ENCODE data around the gene LNX1. TPM values are rescaled to one million over a fixed set of nuclear protein-coding genes. Genes with fewer than 3 reads are reported as not detected.

LNX1 gene
- total and polyA plus RNA-seq, 2 donors (not counting 1 experiment from before 2014, with no cell fraction given): 0.48 to 1.3 TPM

DNA sequence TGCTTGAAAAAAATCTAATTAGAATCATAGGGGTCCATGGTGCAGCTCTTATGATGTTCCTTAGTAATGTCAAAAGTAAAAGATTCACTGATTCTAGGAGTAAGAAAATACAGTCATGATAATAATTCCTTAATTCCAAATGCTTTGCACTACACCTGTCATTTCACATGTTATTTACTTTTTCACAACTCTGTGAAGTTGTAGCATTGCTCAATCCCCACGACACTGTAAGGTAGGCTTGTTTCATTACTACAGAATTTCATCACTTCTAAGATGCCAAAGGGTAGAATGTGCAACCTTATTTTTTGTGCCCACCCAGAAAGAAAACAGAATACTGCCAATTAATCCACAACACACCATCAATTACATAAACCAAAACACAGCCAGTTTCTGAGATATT, 46.1 kb upstream of the LNX1 start:
- Histone ChIP-seq H3K4me2 (ENCODE audit: extremely low read depth, insufficient read depth, low read length) (no peak overlapping the region), H3K27me3 (ENCODE audit: control insufficient read depth, insufficient read depth, low read length) (no peaks in the 10 kb centered on the region), H3K4me3 (replicated peaks in 1 of 4; ENCODE audit: control extremely low read depth in 1 of 4, insufficient read depth in 1 of 4, low read depth in 3 of 4, low read length in 4 of 4) (no peak overlapping the region), H3K9ac (ENCODE audit: insufficient read depth, low read length) (no peak overlapping the region), H3K4me1 (ENCODE audit: control insufficient read depth, extremely low read depth, insufficient read depth, low read length) (no peaks in the 10 kb centered on the region), H3K79me2 (ENCODE audit: control insufficient read depth, insufficient read depth, low read length) (no peaks in the 10 kb centered on the region), H3K9me3 (ENCODE audit: control insufficient read depth, insufficient read depth, low read depth, low read length) (no peaks in the 10 kb centered on the region), H3K27ac (ENCODE audit: insufficient read depth, low read length) (no peak overlapping the region), H4K20me1 (ENCODE audit: control insufficient read depth, extremely low read depth, insufficient read depth, low read length) (no peaks in the 10 kb centered on the region), H2AFZ (ENCODE audit: low read length) (no peak overlapping the region), H3K36me3 (ENCODE audit: control insufficient read depth, insufficient read depth, low read length) (no peaks in the 10 kb centered on the region)
- DNase-seq (ENCODE audit: low read depth in 2 of 2): no peak
- TF ChIP-seq, protein P1, sequence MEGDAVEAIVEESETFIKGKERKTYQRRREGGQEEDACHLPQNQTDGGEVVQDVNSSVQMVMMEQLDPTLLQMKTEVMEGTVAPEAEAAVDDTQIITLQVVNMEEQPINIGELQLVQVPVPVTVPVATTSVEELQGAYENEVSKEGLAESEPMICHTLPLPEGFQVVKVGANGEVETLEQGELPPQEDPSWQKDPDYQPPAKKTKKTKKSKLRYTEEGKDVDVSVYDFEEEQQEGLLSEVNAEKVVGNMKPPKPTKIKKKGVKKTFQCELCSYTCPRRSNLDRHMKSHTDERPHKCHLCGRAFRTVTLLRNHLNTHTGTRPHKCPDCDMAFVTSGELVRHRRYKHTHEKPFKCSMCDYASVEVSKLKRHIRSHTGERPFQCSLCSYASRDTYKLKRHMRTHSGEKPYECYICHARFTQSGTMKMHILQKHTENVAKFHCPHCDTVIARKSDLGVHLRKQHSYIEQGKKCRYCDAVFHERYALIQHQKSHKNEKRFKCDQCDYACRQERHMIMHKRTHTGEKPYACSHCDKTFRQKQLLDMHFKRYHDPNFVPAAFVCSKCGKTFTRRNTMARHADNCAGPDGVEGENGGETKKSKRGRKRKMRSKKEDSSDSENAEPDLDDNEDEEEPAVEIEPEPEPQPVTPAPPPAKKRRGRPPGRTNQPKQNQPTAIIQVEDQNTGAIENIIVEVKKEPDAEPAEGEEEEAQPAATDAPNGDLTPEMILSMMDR (conservative IDR thresholded peaks at IDR 0.05 in 1 of 2, IDR thresholded peaks at IDR 0.05 in 1 of 2; ENCODE audit: low read depth in 1 of 2, low read length in 2 of 2): no peak
- no peak for TF ChIP-seq EZH2 (IDR thresholded peaks at IDR 0.05; ENCODE audit: low read length, missing control alignments)

GRCh38 chr4:53635697-53636483, 44.6 kb upstream of the LNX1 start:
- peak in 1 of 2 donors; percentile 31 for DNase-seq (ENCODE audit: low read depth in 2 of 2)
- H3K9me3 ChIP-seq (ENCODE audit: control insufficient read depth, insufficient read depth, low read depth, low read length): no peaks in the 10 kb centered on the region
- TF ChIP-seq, protein P1 (conservative IDR thresholded peaks at IDR 0.05 in 1 of 2, IDR thresholded peaks at IDR 0.05 in 1 of 2; ENCODE audit: low read depth in 1 of 2, low read length in 2 of 2): no peak
- no peak for TF ChIP-seq EZH2 (IDR thresholded peaks at IDR 0.05; ENCODE audit: low read length, missing control alignments)

GRCh38 chr4:53633608-53634007, 42.3 kb upstream of the LNX1 start:
- H3K27ac ChIP-seq (ENCODE audit: insufficient read depth, low read length): no peak overlapping the region

More at GRCh38 chr4:53635697-53636483, 44.6 kb upstream of the LNX1 start:
- no peak overlapping the region for H3K9ac ChIP-seq (ENCODE audit: insufficient read depth, low read length)
- H3K79me2 ChIP-seq (ENCODE audit: control insufficient read depth, insufficient read depth, low read length): no peaks in the 10 kb centered on the region
- no peaks in the 10 kb centered on the region for H3K4me1 ChIP-seq (ENCODE audit: control insufficient read depth, extremely low read depth, insufficient read depth, low read length)
- H3K36me3 ChIP-seq (ENCODE audit: control insufficient read depth, insufficient read depth, low read length): no peaks in the 10 kb centered on the region
- H3K27ac ChIP-seq (ENCODE audit: insufficient read depth, low read length): no peak overlapping the region
- no peak overlapping the region for H3K4me3 ChIP-seq (replicated peaks in 1 of 4; ENCODE audit: control extremely low read depth in 1 of 4, insufficient read depth in 1 of 4, low read depth in 3 of 4, low read length in 4 of 4)
- H3K4me2 ChIP-seq (ENCODE audit: extremely low read depth, insufficient read depth, low read length): no peak overlapping the region
- no peaks in the 10 kb centered on the region for H4K20me1 ChIP-seq (ENCODE audit: control insufficient read depth, extremely low read depth, insufficient read depth, low read length)
- H2AFZ ChIP-seq (ENCODE audit: low read length): no peak overlapping the region
- no peaks in the 10 kb centered on the region for H3K27me3 ChIP-seq (ENCODE audit: control insufficient read depth, insufficient read depth, low read length)

More at GRCh38 chr4:53633608-53634007, 42.3 kb upstream of the LNX1 start:
- TF ChIP-seq, protein P1 (conservative IDR thresholded peaks at IDR 0.05 in 1 of 2, IDR thresholded peaks at IDR 0.05 in 1 of 2; ENCODE audit: low read depth in 1 of 2, low read length in 2 of 2): no peak
- no peak for TF ChIP-seq EZH2 (IDR thresholded peaks at IDR 0.05; ENCODE audit: low read length, missing control alignments)
- no peaks in the 10 kb centered on the region for H4K20me1 ChIP-seq (ENCODE audit: control insufficient read depth, extremely low read depth, insufficient read depth, low read length)
- H3K4me1 ChIP-seq (ENCODE audit: control insufficient read depth, extremely low read depth, insufficient read depth, low read length): no peaks in the 10 kb centered on the region
- H3K36me3 ChIP-seq (ENCODE audit: control insufficient read depth, insufficient read depth, low read length): no peaks in the 10 kb centered on the region
- H3K4me2 ChIP-seq (ENCODE audit: extremely low read depth, insufficient read depth, low read length): no peak overlapping the region
- no peaks in the 10 kb centered on the region for H3K27me3 ChIP-seq (ENCODE audit: control insufficient read depth, insufficient read depth, low read length)
- H3K79me2 ChIP-seq (ENCODE audit: control insufficient read depth, insufficient read depth, low read length): no peaks in the 10 kb centered on the region
- no peak overlapping the region for H2AFZ ChIP-seq (ENCODE audit: low read length)
- no peaks in the 10 kb centered on the region for H3K9me3 ChIP-seq (ENCODE audit: control insufficient read depth, insufficient read depth, low read depth, low read length)
- no peak overlapping the region for H3K4me3 ChIP-seq (replicated peaks in 1 of 4; ENCODE audit: control extremely low read depth in 1 of 4, insufficient read depth in 1 of 4, low read depth in 3 of 4, low read length in 4 of 4)
- no peak overlapping the region for H3K9ac ChIP-seq (ENCODE audit: insufficient read depth, low read length)
- peak in 1 of 2 donors; percentile 74 for DNase-seq (ENCODE audit: low read depth in 2 of 2)

Measured in fibroblast of lung (primary cell).